GM13976 (cell line): ENCODE measurements around the gene SIGLEC7.

Source experiments
- DNase-seq: peaks from one replicate; pipeline ENCODE4 v3.0.0; 2012; ENCODE audit warnings: low spot score
- CTCF ChIP-seq: IDR thresholded peaks from 2 replicates; pipeline ENCODE4 v1.5.1; 2012; ENCODE audit warnings: borderline replicate concordance, mild to moderate bottlenecking; ENCODE audit not compliant: insufficient read depth; ENCODE audit errors: extremely low read depth, missing control alignments, control extremely low read depth
- in situ Hi-C: fragments of 300-500 bp; cut with MboI; formaldehyde crosslinking; loops from one replicate; pipeline ENCODE4 v1.12.0; 2022; ENCODE audit warnings: low sequenced_read_pairs, mixed read lengths, inconsistent platforms; ENCODE audit not compliant: unreplicated experiment

SIGLEC7 gene

GRCh38 chr19:51192689-51193088 lies 50.6 kb downstream of the SIGLEC7 start:
- no peak for TF ChIP-seq CTCF
- in situ Hi-C loops = no loop called here
- no peak for DNase-seq

- DNase-seq = no peak
- in situ Hi-C loops = no loop called here
- no peak for TF ChIP-seq CTCF
Measured at GRCh38 chr19:51194527-51195315, 52.6 kb downstream of the SIGLEC7 start.

GRCh38 chr19:51195316-51195586 lies 53.1 kb downstream of the SIGLEC7 start:
- in situ Hi-C loops = no loop called here

GRCh38 chr19:51195616-51196015 lies 53.5 kb downstream of the SIGLEC7 start:
- no peak for DNase-seq
- in situ Hi-C loops = no loop called here
- TF ChIP-seq CTCF = no peak

More at GRCh38 chr19:51195316-51195586, 53.1 kb downstream of the SIGLEC7 start:
- DNase-seq = no peak
- no peak for TF ChIP-seq CTCF

GRCh38 chr19:51196181-51196580 lies 54.1 kb downstream of the SIGLEC7 start:
- DNase-seq = no peak
- in situ Hi-C loops = no loop called here
- TF ChIP-seq CTCF = no peak

- no peak for TF ChIP-seq CTCF
- in situ Hi-C loops = no loop called here
Measured at GRCh38 chr19:51198641-51199040, 56.5 kb downstream of the SIGLEC7 start.

More at GRCh38 chr19:51198641-51199040, 56.5 kb downstream of the SIGLEC7 start:
- no peak for DNase-seq
